HEK293 (cell line): ENCODE results near the gene GALNT10.

Experiments
- CTCF ChIA-PET: fragments of 350-600 bp; formaldehyde crosslinking; extraction: SDS; loops from one replicate; lab custom pipeline; 2021; ENCODE audit warnings: antibody characterized with exemption; lab: Yijun Ruan, JAX
- POLR2A ChIA-PET: fragments of 300-600 bp; formaldehyde crosslinking; extraction: SDS; loops from one replicate; lab custom pipeline; 2020; ENCODE audit warnings: antibody characterized with exemption, inconsistent platforms; lab: Yijun Ruan, JAX
- H3K27ac ChIP-seq: fragments of 200-500 bp; sonication (Bioruptor generic); 2 replicates; pipeline ENCODE4 v1.5.1; 2014; ENCODE audit warnings: low read depth, low read length, control low read depth, inconsistent platforms; ENCODE audit errors: extremely low read depth
- H3K36me3 ChIP-seq, 2 experiments: fragments of 200-500 bp in 1 of 2; sonication (Bioruptor generic) in 1 of 2; 1 replicate in 1 of 2; 2 replicates in 1 of 2; pipeline ENCODE4 v1.5.1; 2014 to 2017; ENCODE audit warnings: inconsistent platforms in 2 of 2, low read length in 2 of 2; ENCODE audit not compliant: control insufficient read depth in 2 of 2, insufficient read depth in 1 of 2
- H3K4me1 ChIP-seq: fragments of 200-500 bp; sonication (Bioruptor generic); 2 replicates; pipeline ENCODE4 v1.5.1; 2014; ENCODE audit warnings: mild to moderate bottlenecking, low read length, inconsistent platforms; ENCODE audit not compliant: control insufficient read depth, insufficient read depth
- H3K4me3 ChIP-seq: 2 replicates; pipeline ENCODE4 v1.5.1; 2011; ENCODE audit warnings: low read depth, mild to moderate bottlenecking, control low read depth, low read length, moderate library complexity
- H3K9me3 ChIP-seq: fragments of 200-500 bp; sonication (Bioruptor generic); 2 replicates; pipeline ENCODE4 v1.5.1; 2014; ENCODE audit warnings: low read depth, low read length, inconsistent platforms; ENCODE audit not compliant: control insufficient read depth, insufficient read depth
- GFI1B ChIP-seq: fragments of 450-650 bp; formaldehyde crosslinking; IDR thresholded peaks from 2 replicates; pipeline ENCODE4 v1.5.1; 2016; ENCODE audit warnings: missing biosample characterization, missing genetic modification characterization
- KLF16 ChIP-seq: fragments of 450-650 bp; formaldehyde crosslinking; IDR thresholded peaks from 2 replicates; pipeline ENCODE4 v1.5.1; 2017; ENCODE audit warnings: missing biosample characterization, missing genetic modification characterization
- SETDB1 ChIP-seq: IDR thresholded peaks from one replicate; pipeline ENCODE4 v1.6.1; 2017; ENCODE audit warnings: mild to moderate bottlenecking, low read length, moderate library complexity, mixed read lengths; ENCODE audit not compliant: insufficient read length
- WT1 ChIP-seq: fragments of 450-650 bp; formaldehyde crosslinking; IDR thresholded peaks from 2 replicates; pipeline ENCODE4 v1.5.1; 2016; ENCODE audit warnings: missing biosample characterization, missing genetic modification characterization
- ZBTB21 ChIP-seq: fragments of 450-650 bp; formaldehyde crosslinking; IDR thresholded peaks from 2 replicates; pipeline ENCODE4 v1.5.1; 2017; ENCODE audit warnings: missing biosample characterization, missing genetic modification characterization
- ZFP3 ChIP-seq: fragments of 450-650 bp; formaldehyde crosslinking; IDR thresholded peaks from 2 replicates; pipeline ENCODE4 v1.5.1; 2016; ENCODE audit warnings: low read depth, missing biosample characterization, missing genetic modification characterization
- ZNF112 ChIP-seq: fragments of 450-650 bp; formaldehyde crosslinking; IDR thresholded peaks from 2 replicates; pipeline ENCODE4 v1.5.0; 2017; ENCODE audit warnings: missing biosample characterization, missing genetic modification characterization
- ZNF214 ChIP-seq: fragments of 450-650 bp; formaldehyde crosslinking; IDR thresholded peaks from 2 replicates; pipeline ENCODE4 v1.5.1; 2017; ENCODE audit warnings: missing biosample characterization, mild to moderate bottlenecking, missing genetic modification characterization, borderline replicate concordance
- ZNF366 ChIP-seq: fragments of 450-650 bp; formaldehyde crosslinking; conservative IDR thresholded peaks from 2 replicates; pipeline ENCODE4 v1.5.1; 2016; ENCODE audit warnings: missing biosample characterization, missing genetic modification characterization
- ZNF433 ChIP-seq: fragments of 450-650 bp; formaldehyde crosslinking; IDR thresholded peaks from 2 replicates; pipeline ENCODE4 v1.5.1; 2016; ENCODE audit warnings: missing biosample characterization, missing genetic modification characterization, low read depth
- ZNF514 ChIP-seq: fragments of 450-650 bp; formaldehyde crosslinking; IDR thresholded peaks from 2 replicates; pipeline ENCODE4 v1.5.1; 2016; ENCODE audit warnings: missing biosample characterization, missing genetic modification characterization
- ZNF555 ChIP-seq: fragments of 450-650 bp; formaldehyde crosslinking; conservative IDR thresholded peaks from 2 replicates; pipeline ENCODE4 v1.5.1; 2017; ENCODE audit warnings: missing biosample characterization, mild to moderate bottlenecking, missing genetic modification characterization, inconsistent platforms
- ZNF621 ChIP-seq: fragments of 450-650 bp; formaldehyde crosslinking; IDR thresholded peaks from 2 replicates; pipeline ENCODE4 v1.5.1; 2017; ENCODE audit warnings: missing biosample characterization, missing genetic modification characterization
- ZNF701 ChIP-seq: fragments of 450-650 bp; formaldehyde crosslinking; IDR thresholded peaks from 2 replicates; pipeline ENCODE4 v1.5.1; 2016; ENCODE audit warnings: missing biosample characterization, missing genetic modification characterization
- TF ChIP-seq, protein P1 (sequence below): fragments of 450-650 bp; formaldehyde crosslinking; IDR thresholded peaks from 2 replicates; pipeline ENCODE4 v1.5.1; 2016; ENCODE audit warnings: missing biosample characterization, missing genetic modification characterization
- TF ChIP-seq, protein P2 (sequence below): sonication (generic); formaldehyde crosslinking; IDR thresholded peaks from 2 replicates; pipeline ENCODE4 v1.8.1; 2022; ENCODE audit warnings: mild to moderate bottlenecking, moderate library complexity, missing genetic modification reagents
- TF ChIP-seq, protein P3 (sequence below): fragments of 450-650 bp; formaldehyde crosslinking; IDR thresholded peaks from 2 replicates; pipeline ENCODE4 v1.5.1; 2016; ENCODE audit warnings: missing biosample characterization, missing genetic modification characterization
- TF ChIP-seq, protein P4 (sequence below): fragments of 450-650 bp; IDR thresholded peaks from 2 replicates; pipeline ENCODE4 v1.5.1; 2018; ENCODE audit warnings: missing biosample characterization, mild to moderate bottlenecking, missing genetic modification characterization
- TF ChIP-seq, protein P5 (sequence below): fragments of 450-650 bp; formaldehyde crosslinking; IDR thresholded peaks from 2 replicates; pipeline ENCODE4 v1.5.1; 2016; ENCODE audit warnings: missing biosample characterization, missing genetic modification characterization
- TF ChIP-seq, protein P6 (sequence below): fragments of 450-650 bp; IDR thresholded peaks from 2 replicates; pipeline ENCODE4 v1.5.1; 2018; ENCODE audit warnings: missing biosample characterization, missing genetic modification characterization

The GALNT10 gene

DNA sequence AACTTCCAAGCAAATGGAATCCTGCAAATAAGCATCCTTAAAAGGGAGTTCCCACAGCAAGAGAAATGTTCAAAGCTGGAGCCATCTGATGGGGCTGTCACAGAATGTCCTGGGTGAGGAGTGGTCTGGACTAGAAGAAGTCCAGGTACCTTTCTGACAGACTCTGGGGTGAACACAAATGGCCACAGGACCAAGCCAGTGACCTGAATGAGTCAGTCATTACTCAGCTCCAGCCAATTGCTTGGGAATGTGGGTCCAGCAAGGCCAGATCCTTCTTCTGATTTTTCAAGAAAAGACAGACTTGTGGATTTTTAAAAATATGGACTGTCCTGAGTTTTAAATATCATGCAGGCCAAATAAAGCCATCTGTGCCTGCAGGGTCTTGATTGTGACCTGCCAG, 30.1 kb downstream of the GALNT10 start (continued):
- no peak for TF ChIP-seq WT1 (tag by site-specific recombination)
- TF ChIP-seq ZNF433 (tag by site-specific recombination) = no peak
- TF ChIP-seq, protein P1, sequence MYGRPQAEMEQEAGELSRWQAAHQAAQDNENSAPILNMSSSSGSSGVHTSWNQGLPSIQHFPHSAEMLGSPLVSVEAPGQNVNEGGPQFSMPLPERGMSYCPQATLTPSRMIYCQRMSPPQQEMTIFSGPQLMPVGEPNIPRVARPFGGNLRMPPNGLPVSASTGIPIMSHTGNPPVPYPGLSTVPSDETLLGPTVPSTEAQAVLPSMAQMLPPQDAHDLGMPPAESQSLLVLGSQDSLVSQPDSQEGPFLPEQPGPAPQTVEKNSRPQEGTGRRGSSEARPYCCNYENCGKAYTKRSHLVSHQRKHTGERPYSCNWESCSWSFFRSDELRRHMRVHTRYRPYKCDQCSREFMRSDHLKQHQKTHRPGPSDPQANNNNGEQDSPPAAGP (tag by site-specific recombination) = no peak

DNA sequence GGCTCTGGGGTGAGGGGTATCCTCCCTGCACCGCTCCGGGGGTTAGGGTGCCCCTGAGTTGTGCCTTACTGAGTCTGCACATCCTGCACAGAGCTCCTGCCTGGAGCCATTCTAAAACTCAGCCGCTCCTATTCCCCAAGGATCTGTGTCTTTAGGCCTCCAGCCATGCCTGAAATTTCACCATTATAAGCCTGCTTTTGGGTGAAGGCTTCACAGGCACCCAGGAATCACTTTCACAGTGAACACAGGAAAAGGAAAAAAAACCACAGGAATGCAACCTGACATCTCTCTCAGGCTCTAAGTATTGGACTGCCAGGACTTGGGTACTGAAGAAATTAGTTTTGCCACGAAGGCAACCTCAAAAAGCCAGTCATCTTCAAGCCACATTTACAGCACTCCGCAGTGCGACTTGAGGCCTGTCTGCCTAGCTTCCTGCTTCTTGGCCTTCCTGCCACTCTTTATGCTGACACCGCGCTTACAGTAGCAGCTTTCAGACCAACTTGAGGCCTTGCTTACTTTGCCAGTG, 30.9 kb downstream of the GALNT10 start:
- Histone ChIP-seq H3K4me3 (no peak overlapping the region), H3K27ac (no peak overlapping the region), H3K9me3 (no peaks in the 10 kb centered on the region), H3K36me3 (no peaks in the 10 kb centered on the region), H3K4me1 (no peaks in the 10 kb centered on the region)
- TF ChIP-seq GFI1B (tag by site-specific recombination) (no peak), ZBTB21 (no peak), SETDB1 (no peak), ZNF112 (no peak), KLF16 (tag by site-specific recombination) (no peak), ZNF514 (tag by site-specific recombination) (no peak), ZNF214 (tag by site-specific recombination) (no peak), ZNF621 (tag by site-specific recombination) (no peak), ZNF366 (tag by site-specific recombination) (no peak)
- TF ChIP-seq, protein P2, sequence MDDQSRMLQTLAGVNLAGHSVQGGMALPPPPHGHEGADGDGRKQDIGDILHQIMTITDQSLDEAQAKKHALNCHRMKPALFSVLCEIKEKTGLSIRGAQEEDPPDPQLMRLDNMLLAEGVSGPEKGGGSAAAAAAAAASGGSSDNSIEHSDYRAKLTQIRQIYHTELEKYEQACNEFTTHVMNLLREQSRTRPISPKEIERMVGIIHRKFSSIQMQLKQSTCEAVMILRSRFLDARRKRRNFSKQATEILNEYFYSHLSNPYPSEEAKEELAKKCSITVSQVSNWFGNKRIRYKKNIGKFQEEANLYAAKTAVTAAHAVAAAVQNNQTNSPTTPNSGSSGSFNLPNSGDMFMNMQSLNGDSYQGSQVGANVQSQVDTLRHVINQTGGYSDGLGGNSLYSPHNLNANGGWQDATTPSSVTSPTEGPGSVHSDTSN = no peak
- TF ChIP-seq, protein P3, sequence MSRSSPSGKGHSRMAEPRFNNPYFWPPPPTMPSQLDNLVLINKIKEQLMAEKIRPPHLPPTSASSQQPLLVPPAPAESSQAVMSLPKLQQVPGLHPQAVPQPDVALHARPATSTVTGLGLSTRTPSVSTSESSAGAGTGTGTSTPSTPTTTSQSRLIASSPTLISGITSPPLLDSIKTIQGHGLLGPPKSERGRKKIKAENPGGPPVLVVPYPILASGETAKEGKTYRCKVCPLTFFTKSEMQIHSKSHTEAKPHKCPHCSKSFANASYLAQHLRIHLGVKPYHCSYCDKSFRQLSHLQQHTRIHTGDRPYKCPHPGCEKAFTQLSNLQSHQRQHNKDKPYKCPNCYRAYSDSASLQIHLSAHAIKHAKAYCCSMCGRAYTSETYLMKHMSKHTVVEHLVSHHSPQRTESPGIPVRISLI (tag by site-specific recombination) = no peak
- POLR2A ChIA-PET = interaction anchor here (1.0 to 1.2 kb wide), 2 partner anchors 9 to 31 kb away, joined by 3 read pairs; partner anchors contain the start of gene GALNT10
- CTCF ChIA-PET = no interaction called here

DNA sequence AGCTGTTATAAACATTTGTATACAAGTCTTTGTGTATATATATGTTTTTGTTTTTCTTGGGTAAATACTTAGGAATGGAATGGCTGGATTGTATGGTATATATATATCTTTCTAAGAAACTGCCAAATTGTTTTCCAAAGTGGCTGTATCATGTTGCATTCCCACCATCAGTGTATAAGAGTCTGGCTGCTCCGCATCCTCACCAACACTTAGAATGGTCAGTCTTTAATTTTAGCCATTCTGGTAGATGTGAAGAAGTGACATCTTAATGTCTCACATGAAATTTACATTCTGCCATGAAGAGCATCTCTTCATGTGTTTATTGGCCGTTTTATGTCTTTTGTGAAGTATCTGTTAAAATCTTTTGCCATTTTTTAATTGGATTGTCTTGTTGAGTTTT, 31.9 kb downstream of the GALNT10 start:
- H3K4me1 ChIP-seq = no peaks in the 10 kb centered on the region
- POLR2A ChIA-PET = no interaction called here
- CTCF ChIA-PET = no interaction called here
- no peak overlapping the region for H3K4me3 ChIP-seq
- TF ChIP-seq, protein P4, sequence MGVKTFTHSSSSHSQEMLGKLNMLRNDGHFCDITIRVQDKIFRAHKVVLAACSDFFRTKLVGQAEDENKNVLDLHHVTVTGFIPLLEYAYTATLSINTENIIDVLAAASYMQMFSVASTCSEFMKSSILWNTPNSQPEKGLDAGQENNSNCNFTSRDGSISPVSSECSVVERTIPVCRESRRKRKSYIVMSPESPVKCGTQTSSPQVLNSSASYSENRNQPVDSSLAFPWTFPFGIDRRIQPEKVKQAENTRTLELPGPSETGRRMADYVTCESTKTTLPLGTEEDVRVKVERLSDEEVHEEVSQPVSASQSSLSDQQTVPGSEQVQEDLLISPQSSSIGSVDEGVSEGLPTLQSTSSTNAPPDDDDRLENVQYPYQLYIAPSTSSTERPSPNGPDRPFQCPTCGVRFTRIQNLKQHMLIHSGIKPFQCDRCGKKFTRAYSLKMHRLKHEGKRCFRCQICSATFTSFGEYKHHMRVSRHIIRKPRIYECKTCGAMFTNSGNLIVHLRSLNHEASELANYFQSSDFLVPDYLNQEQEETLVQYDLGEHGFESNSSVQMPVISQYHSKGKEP (tag by site-specific recombination) = no peak
- TF ChIP-seq ZFP3 (tag by site-specific recombination) = no peak
- TF ChIP-seq GFI1B (tag by site-specific recombination) = no peak
- no peak for TF ChIP-seq ZNF701 (tag by site-specific recombination)
- TF ChIP-seq, protein P5, sequence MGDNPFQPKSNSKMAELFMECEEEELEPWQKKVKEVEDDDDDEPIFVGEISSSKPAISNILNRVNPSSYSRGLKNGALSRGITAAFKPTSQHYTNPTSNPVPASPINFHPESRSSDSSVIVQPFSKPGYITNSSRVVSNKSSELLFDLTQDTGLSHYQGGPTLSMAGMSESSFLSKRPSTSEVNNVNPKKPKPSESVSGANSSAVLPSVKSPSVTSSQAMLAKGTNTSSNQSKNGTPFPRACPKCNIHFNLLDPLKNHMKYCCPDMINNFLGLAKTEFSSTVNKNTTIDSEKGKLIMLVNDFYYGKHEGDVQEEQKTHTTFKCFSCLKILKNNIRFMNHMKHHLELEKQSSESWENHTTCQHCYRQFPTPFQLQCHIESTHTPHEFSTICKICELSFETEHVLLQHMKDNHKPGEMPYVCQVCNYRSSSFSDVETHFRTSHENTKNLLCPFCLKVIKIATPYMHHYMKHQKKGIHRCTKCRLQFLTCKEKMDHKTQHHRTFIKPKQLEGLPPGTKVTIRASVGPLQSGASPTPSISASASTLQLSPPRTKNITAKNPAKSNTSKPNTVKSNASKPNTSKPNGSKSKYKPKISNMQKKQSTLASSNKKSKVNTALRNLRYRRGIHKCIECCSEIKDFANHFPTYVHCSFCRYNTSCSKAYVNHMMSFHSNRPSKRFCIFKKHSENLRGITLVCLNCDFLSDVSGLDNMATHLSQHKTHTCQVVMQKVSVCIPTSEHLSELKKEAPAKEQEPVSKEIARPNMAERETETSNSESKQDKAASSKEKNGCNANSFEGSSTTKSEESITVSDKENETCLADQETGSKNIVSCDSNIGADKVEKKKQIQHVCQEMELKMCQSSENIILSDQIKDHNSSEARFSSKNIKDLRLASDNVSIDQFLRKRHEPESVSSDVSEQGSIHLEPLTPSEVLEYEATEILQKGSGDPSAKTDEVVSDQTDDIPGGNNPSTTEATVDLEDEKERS (tag by site-specific recombination) = no peak
- TF ChIP-seq, protein P6, sequence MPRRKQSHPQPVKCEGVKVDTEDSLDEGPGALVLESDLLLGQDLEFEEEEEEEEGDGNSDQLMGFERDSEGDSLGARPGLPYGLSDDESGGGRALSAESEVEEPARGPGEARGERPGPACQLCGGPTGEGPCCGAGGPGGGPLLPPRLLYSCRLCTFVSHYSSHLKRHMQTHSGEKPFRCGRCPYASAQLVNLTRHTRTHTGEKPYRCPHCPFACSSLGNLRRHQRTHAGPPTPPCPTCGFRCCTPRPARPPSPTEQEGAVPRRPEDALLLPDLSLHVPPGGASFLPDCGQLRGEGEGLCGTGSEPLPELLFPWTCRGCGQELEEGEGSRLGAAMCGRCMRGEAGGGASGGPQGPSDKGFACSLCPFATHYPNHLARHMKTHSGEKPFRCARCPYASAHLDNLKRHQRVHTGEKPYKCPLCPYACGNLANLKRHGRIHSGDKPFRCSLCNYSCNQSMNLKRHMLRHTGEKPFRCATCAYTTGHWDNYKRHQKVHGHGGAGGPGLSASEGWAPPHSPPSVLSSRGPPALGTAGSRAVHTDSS (tag by site-specific recombination) = no peak
- TF ChIP-seq ZNF555 = no peak
- no peak for TF ChIP-seq ZNF214 (tag by site-specific recombination)
- H3K9me3 ChIP-seq = no peaks in the 10 kb centered on the region
- no peaks in the 10 kb centered on the region for H3K36me3 ChIP-seq
- no peak overlapping the region for H3K27ac ChIP-seq
